K562 treated with DMSO at 1 percent for 4 hours (cell line): ENCODE results near the gene THAP3. TPM values are rescaled to one million over a fixed set of nuclear protein-coding genes. Genes with fewer than 3 reads are reported as not detected.

Source experiments
- total RNA-seq: library from RNA; unstranded; fragments of 300-600 nt; gene quantifications from 2 replicates; pipeline ENCODE4 v1.2.3, GENCODE V29; 2022; ENCODE audit not compliant: insufficient read depth

Gene THAP3, protein sequence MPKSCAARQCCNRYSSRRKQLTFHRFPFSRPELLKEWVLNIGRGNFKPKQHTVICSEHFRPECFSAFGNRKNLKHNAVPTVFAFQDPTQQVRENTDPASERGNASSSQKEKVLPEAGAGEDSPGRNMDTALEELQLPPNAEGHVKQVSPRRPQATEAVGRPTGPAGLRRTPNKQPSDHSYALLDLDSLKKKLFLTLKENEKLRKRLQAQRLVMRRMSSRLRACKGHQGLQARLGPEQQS
- total RNA-seq = 30.7 and 34.8 TPM in 2 replicates

DNA sequence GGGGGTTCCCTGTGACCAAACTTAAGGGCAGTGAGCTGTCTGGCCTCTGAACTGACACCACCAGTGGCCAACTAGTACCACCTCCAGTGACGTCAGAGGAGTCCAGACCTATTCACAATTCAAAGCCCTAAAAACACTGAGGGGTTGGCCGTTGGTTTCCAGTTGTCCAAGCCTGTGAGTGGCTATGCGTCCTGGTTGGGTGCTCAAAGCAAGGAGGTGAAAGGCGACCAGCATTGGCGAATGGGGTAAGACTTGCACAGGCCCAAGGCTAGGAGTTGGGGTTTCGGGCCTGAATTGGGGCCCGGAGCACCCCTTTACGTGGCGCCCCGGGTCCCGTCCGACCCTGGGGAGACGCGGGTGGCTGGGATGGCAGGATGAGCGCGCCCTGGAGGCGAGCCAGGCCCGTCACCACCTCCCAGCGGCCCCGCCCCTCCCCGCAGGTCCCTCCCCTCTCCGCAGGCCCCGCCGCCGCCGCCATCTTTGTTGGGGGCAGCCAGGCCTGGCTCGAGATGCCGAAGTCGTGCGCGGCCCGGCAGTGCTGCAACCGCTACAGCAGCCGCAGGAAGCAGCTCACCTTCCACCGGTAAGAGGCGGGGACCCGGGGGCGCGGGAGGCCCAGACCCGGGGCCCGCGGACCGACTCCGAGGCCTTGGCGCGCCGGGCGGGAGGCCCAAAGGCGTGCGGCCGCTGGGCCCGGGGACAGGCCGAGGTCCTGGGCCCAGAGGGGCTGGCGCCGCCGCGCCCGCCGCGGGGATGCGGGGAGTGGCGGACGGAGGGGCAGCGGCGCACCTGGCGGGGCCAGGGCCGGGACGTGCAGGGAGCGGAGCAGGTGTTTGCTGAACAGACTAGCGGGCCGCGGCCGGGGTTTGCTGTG lies at the start of gene THAP3:
Gene THAP3 (plus strand): TSS at position 159 of the 874 bp plus-strand sequence. CDS start 351 bp downstream, at position 510.

DNA sequence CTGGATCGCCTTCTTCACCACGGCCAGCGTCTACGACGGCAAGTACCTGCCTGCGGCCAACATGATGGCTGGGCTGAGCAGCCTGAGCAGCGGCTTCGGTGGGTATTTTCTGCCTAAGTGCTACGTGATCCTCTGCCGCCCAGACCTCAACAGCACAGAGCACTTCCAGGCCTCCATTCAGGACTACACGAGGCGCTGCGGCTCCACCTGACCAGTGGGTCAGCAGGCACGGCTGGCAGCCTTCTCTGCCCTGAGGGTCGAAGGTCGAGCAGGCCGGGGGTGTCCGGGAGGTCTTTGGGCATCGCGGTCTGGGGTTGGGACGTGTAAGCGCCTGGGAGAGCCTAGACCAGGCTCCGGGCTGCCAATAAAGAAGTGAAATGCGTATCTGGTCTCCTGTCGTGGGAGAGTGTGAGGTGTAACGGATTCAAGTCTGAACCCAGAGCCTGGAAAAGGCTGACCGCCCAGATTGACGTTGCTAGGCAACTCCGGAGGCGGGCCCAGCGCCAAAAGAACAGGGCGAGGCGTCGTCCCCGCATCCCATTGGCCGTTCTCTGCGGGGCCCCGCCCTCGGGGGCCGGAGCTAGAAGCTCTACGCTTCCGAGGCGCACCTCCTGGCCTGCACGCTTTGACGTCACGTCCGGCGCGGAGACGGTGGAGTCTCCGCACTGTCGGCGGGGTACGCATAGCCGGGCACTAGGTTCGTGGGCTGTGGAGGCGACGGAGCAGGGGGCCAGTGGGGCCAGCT lies 45.1 kb upstream of the THAP3 start, which contains the start of gene ZBTB48:
Gene ZBTB48 (plus strand): TSS at position 621 of the 745 bp plus-strand sequence. CDS start 616 bp downstream, outside the sequence.

DNA sequence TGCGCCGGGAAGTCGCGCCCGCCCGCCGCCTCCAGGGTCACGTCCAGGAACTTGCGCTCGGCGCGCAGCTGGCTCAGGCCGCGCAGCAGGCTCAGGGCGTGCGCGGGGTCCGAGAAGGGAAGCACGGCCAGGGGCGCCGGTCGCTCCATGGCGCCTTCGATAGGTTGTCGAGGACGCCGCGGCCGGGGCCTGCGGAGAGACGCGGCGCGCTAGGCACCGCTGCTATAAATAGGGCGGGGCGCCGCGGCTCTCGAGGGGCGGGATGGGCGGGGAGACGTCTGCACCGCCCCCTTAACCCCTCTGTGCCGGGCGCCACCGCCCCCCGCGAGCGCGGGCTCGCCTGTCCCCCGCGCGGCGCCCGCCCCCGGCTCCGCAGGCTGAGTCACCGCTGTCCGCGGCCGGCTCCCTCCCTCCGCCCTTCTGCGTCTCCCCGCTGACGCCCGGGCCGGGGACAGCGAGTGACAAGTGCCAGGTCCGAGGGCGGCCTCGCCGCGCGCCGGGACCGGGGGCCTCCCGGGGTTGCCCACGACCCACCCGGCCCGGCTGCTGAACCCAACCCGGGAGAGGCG lies 21.9 kb upstream of the THAP3 start, which contains the start of gene KLHL21:
Gene KLHL21 (minus strand): TSS at position 201 of the 569 bp plus-strand sequence. CDS start 52 bp downstream, at position 149.

DNA sequence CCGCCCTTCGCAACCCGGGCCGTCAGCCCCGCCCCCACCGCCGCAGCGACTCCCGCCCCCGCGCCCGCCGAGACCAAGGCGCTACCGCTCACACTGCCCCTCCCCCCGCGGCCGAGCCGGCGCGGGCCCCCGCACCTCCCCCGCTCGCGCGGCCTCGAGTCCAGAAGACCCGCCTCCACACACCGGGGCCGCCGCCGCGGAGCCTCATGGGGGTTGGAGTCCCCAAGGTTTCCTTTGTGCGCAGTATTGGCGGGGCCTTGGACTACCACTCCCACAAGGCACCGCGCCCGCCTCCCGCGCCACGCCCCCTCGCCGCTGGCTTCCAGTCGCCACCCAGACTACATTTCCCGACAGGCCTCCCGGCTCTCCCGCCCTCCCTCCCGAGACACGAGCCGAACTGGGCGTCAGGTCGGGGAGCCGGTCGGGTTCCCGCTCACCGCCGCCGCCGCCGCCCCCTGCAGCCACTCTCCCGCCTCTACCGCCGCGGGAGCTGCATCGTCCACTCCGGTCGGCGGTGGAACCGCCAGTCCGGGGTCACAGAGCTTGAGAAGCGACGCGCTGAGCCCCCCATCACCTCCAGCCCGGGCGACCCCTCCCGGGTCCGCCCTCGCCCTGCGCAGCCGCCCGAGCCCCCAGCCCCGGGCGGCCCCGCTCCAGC lies 11.2 kb upstream of the THAP3 start, which contains the start of gene PHF13:
Gene PHF13 (plus strand): TSS at position 371 of the 658 bp plus-strand sequence. CDS start 336 bp downstream, outside the sequence.

Other genes starting within 250 kb of the THAP3 start
- gene ACOT7, start 231.1 kb upstream of the THAP3 start, total RNA-seq = 63.3 and 63.9 TPM in 2 replicates
- gene HES2, start 204.9 kb upstream of the THAP3 start, total RNA-seq = not detected in 2 replicates
- 3.7 and 5.2 TPM in 2 replicates for gene ESPN, start 200.1 kb upstream of the THAP3 start, total RNA-seq
- not detected in 2 replicates for gene TNFRSF25, start 158.7 kb upstream of the THAP3 start, total RNA-seq
- gene PLEKHG5, start 133.2 kb upstream of the THAP3 start, total RNA-seq = not detected in 2 replicates
- gene NOL9, start 70.4 kb upstream of the THAP3 start, total RNA-seq = 6.1 and 9.8 TPM in 2 replicates
- not detected in 2 replicates for gene TAS1R1, start 69.6 kb upstream of the THAP3 start, total RNA-seq
- gene ZBTB48, start 44.9 kb upstream of the THAP3 start, total RNA-seq = 54.3 and 74.0 TPM in 2 replicates
- gene KLHL21, start 22.0 kb upstream of the THAP3 start, total RNA-seq = 70.4 and 90.6 TPM in 2 replicates
- gene PHF13, start 11.1 kb upstream of the THAP3 start, total RNA-seq = 18.2 and 23.9 TPM in 2 replicates
- 30.7 and 32.6 TPM in 2 replicates for gene DNAJC11, start 76.9 kb downstream of the THAP3 start, total RNA-seq
- 90.5 and 98.5 TPM in 2 replicates for gene CAMTA1, start 160.6 kb downstream of the THAP3 start, total RNA-seq